ENCODE results near the gene ZNF804B. TPM values are rescaled to one million over a fixed set of nuclear protein-coding genes. Genes with fewer than 3 reads are reported as not detected.

ZNF804B gene
- total RNA-seq, 1 experiment from 2014 or later: not detected

DNA sequence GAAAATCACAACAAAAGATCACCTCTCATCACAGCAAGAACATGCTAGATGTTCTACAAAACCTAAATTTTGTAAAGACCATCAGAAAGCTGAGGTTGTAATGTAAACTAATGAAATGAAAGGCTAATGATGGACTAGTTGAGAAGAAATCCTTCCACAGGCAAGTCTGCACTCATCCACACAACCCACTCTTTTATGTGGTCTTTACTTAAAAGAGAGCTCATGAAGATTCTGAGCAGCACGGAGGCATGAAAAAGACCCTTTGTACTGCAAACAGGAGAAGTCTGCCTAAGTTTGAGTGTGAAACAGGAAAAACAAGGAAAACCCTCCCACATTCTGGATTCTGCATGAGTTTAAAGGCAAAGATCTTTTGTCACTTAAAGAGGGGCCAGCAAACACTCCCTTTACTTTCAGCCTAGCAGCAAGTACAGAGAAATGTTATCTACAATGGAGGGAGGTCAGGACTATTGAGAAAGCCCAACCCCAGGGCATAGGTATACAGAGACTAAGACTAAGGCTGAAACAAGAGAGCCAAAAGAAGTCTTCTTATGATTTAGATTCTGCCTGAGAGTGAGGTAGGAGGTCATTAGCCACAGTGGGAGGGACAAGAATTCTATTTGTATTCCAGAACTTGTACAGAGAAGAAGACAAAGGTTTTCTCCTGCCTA, 557.2 kb downstream of the ZNF804B start:
- H3K18ac ChIP-seq (ENCODE audit: insufficient read length, low read depth, low read length): no peak overlapping the region
- no peak overlapping the region for H4K91ac ChIP-seq (ENCODE audit: insufficient read length, low read depth, low read length)
- H2AFZ ChIP-seq (ENCODE audit: low read length): no peak overlapping the region
- H3K4me1 ChIP-seq (ENCODE audit: insufficient read depth, low read length): no peaks in the 10 kb centered on the region
- H3K4me3 Mint-ChIP-seq: no peak overlapping the region
- no peaks in the 10 kb centered on the region for H3K9me3 ChIP-seq (ENCODE audit: control insufficient read depth, low read depth, low read length)
- H3K27ac ChIP-seq (ENCODE audit: insufficient read length, low read depth, low read length): no peak overlapping the region
- H4K8ac ChIP-seq (replicated peaks; ENCODE audit: insufficient read length, low read depth, low read length): no peak overlapping the region
- no peak overlapping the region for H3K4me2 ChIP-seq (ENCODE audit: insufficient read depth, insufficient read length, low read length)
- no peak overlapping the region for H2AK5ac ChIP-seq (ENCODE audit: insufficient read length, low read length)
- H3K4ac ChIP-seq (ENCODE audit: low read depth, low read length): no peak overlapping the region
- H3K79me1 ChIP-seq (ENCODE audit: insufficient read depth, low read depth, low read length, poor library complexity, severe bottlenecking): no peaks in the 10 kb centered on the region
- TF ChIP-seq, protein P1, sequence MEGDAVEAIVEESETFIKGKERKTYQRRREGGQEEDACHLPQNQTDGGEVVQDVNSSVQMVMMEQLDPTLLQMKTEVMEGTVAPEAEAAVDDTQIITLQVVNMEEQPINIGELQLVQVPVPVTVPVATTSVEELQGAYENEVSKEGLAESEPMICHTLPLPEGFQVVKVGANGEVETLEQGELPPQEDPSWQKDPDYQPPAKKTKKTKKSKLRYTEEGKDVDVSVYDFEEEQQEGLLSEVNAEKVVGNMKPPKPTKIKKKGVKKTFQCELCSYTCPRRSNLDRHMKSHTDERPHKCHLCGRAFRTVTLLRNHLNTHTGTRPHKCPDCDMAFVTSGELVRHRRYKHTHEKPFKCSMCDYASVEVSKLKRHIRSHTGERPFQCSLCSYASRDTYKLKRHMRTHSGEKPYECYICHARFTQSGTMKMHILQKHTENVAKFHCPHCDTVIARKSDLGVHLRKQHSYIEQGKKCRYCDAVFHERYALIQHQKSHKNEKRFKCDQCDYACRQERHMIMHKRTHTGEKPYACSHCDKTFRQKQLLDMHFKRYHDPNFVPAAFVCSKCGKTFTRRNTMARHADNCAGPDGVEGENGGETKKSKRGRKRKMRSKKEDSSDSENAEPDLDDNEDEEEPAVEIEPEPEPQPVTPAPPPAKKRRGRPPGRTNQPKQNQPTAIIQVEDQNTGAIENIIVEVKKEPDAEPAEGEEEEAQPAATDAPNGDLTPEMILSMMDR (conservative IDR thresholded peaks at IDR 0.05): no peak
- no peaks in the 10 kb centered on the region for H3K23me2 ChIP-seq (ENCODE audit: insufficient read length, low read depth, low read length, poor library complexity, severe bottlenecking)
- H2BK15ac ChIP-seq (ENCODE audit: low read depth, low read length): no peak overlapping the region
- no peak overlapping the region for H3K27ac Mint-ChIP-seq
- H2BK5ac ChIP-seq (ENCODE audit: insufficient read length, low read length): no peak overlapping the region
- no peak for DNase-seq
- H3K36me3 Mint-ChIP-seq (ENCODE audit: insufficient read depth in 1 of 3, low read depth in 3 of 3): peaks cover 0 to 4% (median 0%) of the 10 kb centered on the region in 3 experiments; a peak in 1 of 7 replicates
- H3K9ac ChIP-seq (ENCODE audit: extremely low read depth, insufficient read length, low read length): no peak overlapping the region
- H3K23ac ChIP-seq (ENCODE audit: insufficient read length, low read depth, low read length): no peak overlapping the region
- H2BK20ac ChIP-seq (ENCODE audit: low read depth, low read length, poor library complexity, severe bottlenecking): no peak overlapping the region
- no peak overlapping the region for H3T11ph ChIP-seq (ENCODE audit: low read length)
- H3K79me2 ChIP-seq (ENCODE audit: insufficient read depth, low read length): no peaks in the 10 kb centered on the region
- WGBS (ENCODE audit: extremely low coverage, insufficient read length, low lambda C conversion rate): no CpG with 5 or more reads among the region's 1 CpG
- H3K14ac ChIP-seq (ENCODE audit: insufficient read depth, low read length): no peak overlapping the region
- peaks cover 7% of the 10 kb centered on the region in 2 experiments; a peak in 3 of 5 replicates for H3K9me3 Mint-ChIP-seq
- no peak overlapping the region for H2BK12ac ChIP-seq (ENCODE audit: insufficient read length, low read depth, low read length)
- H4K20me1 ChIP-seq (ENCODE audit: control insufficient read depth, insufficient read depth, insufficient read length): no peaks in the 10 kb centered on the region
- no peak overlapping the region for H4K5ac ChIP-seq (ENCODE audit: insufficient read length, low read depth, low read length)
- no peak overlapping the region for H2BK120ac ChIP-seq (ENCODE audit: low read depth, low read length, poor library complexity, severe bottlenecking)
- H3K56ac ChIP-seq (ENCODE audit: insufficient read length, low read depth, low read length): no peak overlapping the region
- no peaks in the 10 kb centered on the region for H3K27me3 ChIP-seq (ENCODE audit: insufficient read depth, low read length)
- H3K27me3 Mint-ChIP-seq (ENCODE audit: low read depth): no peaks in the 10 kb centered on the region
- H3K4me1 Mint-ChIP-seq: peaks cover 0 to 6% of the 10 kb centered on the region in 2 experiments; a peak in 2 of 4 replicates

Measured in H9 (cell line).